Type B pancreatic cell (in vitro differentiated cells): ENCODE measurements around the gene SGO1. TPM values are rescaled to one million over a fixed set of nuclear protein-coding genes. Genes with fewer than 3 reads are reported as not detected.

Experiments used
- DNase-seq: peaks from one replicate; pipeline ENCODE4 v3.0.0; 2021; ENCODE audit warnings: mixed read lengths; ENCODE audit not compliant: unreplicated experiment; ENCODE audit errors: extremely low spot score
- H3K27ac Mint-ChIP-seq: 2 replicates; pipeline ENCODE4 v1.8.0; 2021; ENCODE audit warnings: mild to moderate bottlenecking, mixed read lengths
- H3K27me3 Mint-ChIP-seq: 2 replicates; pipeline ENCODE4 v1.8.0; 2021; ENCODE audit warnings: mixed read lengths
- H3K36me3 Mint-ChIP-seq: 2 replicates; pipeline ENCODE4 v1.8.0; 2021; ENCODE audit warnings: mixed read lengths
- H3K4me1 Mint-ChIP-seq: one replicate; pipeline ENCODE4 v1.8.0; 2021; ENCODE audit warnings: mixed read lengths; ENCODE audit not compliant: unreplicated experiment
- H3K4me3 Mint-ChIP-seq: 2 replicates; pipeline ENCODE4 v1.8.0; 2021; ENCODE audit warnings: mild to moderate bottlenecking, mixed read lengths
- H3K9me3 Mint-ChIP-seq: 2 replicates; pipeline ENCODE4 v1.8.0; 2021; ENCODE audit warnings: mixed read lengths
- CTCF ChIP-seq: fragments of 200-600 bp; sonication (generic); conservative IDR thresholded peaks from 2 replicates; pipeline ENCODE4 v1.5.0; 2021; ENCODE audit warnings: antibody characterized with exemption, mild to moderate bottlenecking
- total RNA-seq: library from RNA; stranded (reverse); gene quantifications from 2 replicates; pipeline ENCODE4 v1.2.1, GENCODE V29; 2021; ENCODE audit warnings: low replicate concordance

Gene SGO1
- total RNA-seq, 1 donor from 2014 or later: 18.8 TPM

DNA sequence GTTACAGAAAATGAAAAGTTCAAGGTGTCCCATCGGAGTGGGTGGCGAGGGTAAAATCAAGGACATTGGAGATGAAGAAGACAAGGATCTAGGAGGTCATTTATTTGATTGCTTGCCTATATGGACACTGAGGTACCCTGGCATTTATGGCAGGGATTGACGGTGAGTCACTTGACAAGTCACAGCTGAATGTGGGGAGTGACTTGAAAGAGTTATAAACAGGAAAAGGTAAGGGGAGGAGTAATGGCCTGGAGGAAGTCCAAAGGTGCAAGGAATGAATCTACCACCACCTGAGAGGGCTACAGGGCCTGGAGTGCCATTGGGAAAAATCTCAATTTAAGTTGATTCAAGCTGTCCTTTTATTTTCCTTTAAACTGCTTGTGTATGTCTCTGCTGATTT, 11.8 kb upstream of the SGO1 start:
- no peaks in the 10 kb centered on the region for H3K9me3 Mint-ChIP-seq
- no peaks in the 10 kb centered on the region for H3K4me1 Mint-ChIP-seq
- H3K27ac Mint-ChIP-seq: no peak overlapping the region
- H3K4me3 Mint-ChIP-seq: no peak overlapping the region
- no peaks in the 10 kb centered on the region for H3K27me3 Mint-ChIP-seq
- DNase-seq: no peak
- no peak for TF ChIP-seq CTCF
- no peaks in the 10 kb centered on the region for H3K36me3 Mint-ChIP-seq

DNA sequence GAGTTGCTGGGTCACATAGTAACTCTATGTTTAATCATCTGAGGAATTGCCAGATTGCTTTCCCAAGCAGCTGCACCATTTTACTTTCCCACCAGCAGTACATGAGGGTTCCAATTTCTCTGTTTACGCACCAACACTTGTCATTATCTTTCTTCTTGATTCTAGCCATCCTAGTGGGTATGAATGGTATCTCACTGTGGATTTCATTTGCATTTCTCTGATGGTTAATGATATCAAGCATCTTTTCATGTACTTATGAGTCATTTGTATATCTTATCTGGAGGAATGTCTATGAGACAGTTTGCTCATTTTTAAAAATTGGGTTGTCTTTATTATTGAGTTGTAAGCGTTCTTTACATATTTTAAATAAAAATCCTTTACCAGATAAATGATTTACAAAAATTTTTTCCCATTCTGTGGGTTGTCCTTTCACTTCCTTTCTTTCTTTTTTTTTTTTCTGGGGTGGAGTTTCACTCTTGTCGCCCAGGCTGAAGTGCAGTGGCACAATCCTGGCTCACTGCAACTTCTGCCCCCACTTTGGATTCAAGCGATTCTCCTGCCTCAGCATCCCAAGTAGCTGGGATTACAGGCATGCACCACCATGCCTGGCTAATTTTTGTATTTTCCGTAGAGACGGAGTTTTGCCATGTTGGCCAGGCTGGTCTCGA, 8.9 kb upstream of the SGO1 start:
- no peak overlapping the region for H3K4me3 Mint-ChIP-seq
- no peak for DNase-seq
- H3K27me3 Mint-ChIP-seq: no peaks in the 10 kb centered on the region
- no peak overlapping the region for H3K27ac Mint-ChIP-seq
- H3K9me3 Mint-ChIP-seq: no peaks in the 10 kb centered on the region
- TF ChIP-seq CTCF: no peak
- no peaks in the 10 kb centered on the region for H3K4me1 Mint-ChIP-seq
- H3K36me3 Mint-ChIP-seq: no peaks in the 10 kb centered on the region

DNA sequence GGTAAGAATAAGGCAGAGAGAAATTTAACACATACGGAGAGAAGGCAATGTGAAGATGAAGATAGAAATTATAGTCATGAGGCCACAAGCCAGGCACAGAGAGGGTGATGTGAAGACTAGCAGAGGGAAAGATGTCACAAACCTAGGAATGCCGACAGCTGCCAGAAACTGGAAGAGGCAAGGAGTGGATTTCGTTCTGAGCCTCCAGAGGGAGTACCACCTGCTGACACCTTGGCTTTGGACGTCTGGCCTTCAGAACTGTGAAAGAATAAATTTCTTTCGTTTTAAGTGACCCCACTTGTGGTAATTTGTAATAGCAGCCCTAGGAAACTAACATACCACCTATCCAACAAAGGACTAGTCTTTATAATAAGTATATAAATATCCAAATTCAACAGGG, 5.0 kb upstream of the SGO1 start:
- no peak overlapping the region for H3K27ac Mint-ChIP-seq
- DNase-seq: no peak
- TF ChIP-seq CTCF: no peak

DNA sequence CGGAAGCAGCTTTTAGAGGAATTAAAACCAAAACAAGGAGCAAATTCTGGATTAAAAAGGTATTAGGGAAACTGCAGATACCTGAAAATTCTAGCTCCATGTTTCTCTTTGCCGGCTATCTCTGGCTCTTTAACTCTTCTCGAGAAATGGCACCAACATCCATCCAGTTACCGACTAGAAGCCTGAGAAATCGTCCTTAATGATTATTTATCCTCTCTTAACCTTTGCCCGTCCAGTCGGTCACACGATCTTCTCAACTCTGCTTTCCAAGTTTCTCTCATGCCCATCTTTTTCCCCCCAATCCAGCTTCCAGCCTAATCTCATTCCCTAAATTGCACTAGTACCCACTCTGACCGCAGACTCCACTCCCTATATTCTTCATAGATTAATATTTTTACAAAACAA, 596 bp upstream of the SGO1 start:
- H3K4me3 Mint-ChIP-seq: no peak overlapping the region
- H3K4me1 Mint-ChIP-seq: no peaks in the 10 kb centered on the region
- DNase-seq: no peak
- peaks cover 4% of the 10 kb centered on the region for H3K36me3 Mint-ChIP-seq
- no peak overlapping the region for H3K27ac Mint-ChIP-seq
- no peak for TF ChIP-seq CTCF
- H3K9me3 Mint-ChIP-seq: no peaks in the 10 kb centered on the region
- no peaks in the 10 kb centered on the region for H3K27me3 Mint-ChIP-seq

More for the DNA sequence above, 5.0 kb upstream of the SGO1 start:
- H3K36me3 Mint-ChIP-seq: no peaks in the 10 kb centered on the region
- no peaks in the 10 kb centered on the region for H3K4me1 Mint-ChIP-seq
- H3K9me3 Mint-ChIP-seq: no peaks in the 10 kb centered on the region
- H3K4me3 Mint-ChIP-seq: no peak overlapping the region
- no peaks in the 10 kb centered on the region for H3K27me3 Mint-ChIP-seq

GRCh38 chr3:20185331-20185678, 701 bp downstream of the SGO1 start:
- H3K27me3 Mint-ChIP-seq: no peaks in the 10 kb centered on the region
- no peak overlapping the region for H3K4me3 Mint-ChIP-seq
- H3K9me3 Mint-ChIP-seq: no peaks in the 10 kb centered on the region
- no peak for TF ChIP-seq CTCF
- H3K4me1 Mint-ChIP-seq: no peaks in the 10 kb centered on the region
- H3K27ac Mint-ChIP-seq: no peak overlapping the region
- no peak for DNase-seq
- H3K36me3 Mint-ChIP-seq: peaks cover 7% of the 10 kb centered on the region

DNA sequence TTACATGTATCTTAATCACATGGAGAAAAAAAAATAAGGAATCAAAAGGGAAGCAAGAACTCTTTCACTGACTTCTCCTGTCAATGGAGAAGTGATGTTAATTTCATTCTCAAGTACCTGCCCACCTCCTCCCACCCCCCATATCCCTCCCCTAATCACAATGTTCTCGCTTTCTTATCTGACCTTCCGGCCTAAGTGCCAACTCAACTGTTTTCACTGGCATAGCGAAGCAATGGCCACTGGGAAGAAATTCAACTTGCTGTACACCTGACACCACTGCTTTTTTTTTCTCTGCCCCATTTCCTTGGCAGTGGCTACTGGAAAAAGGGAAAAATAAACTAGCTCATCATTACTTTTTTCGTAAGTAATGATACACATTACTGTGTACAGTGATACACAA, 3.8 kb downstream of the SGO1 start:
- no peaks in the 10 kb centered on the region for H3K9me3 Mint-ChIP-seq
- H3K4me1 Mint-ChIP-seq: no peaks in the 10 kb centered on the region
- H3K4me3 Mint-ChIP-seq: no peak overlapping the region
- H3K27me3 Mint-ChIP-seq: no peaks in the 10 kb centered on the region
- no peak for TF ChIP-seq CTCF
- peaks cover 19% of the 10 kb centered on the region for H3K36me3 Mint-ChIP-seq
- no peak overlapping the region for H3K27ac Mint-ChIP-seq
- no peak for DNase-seq
